T-helper 1 cell treated with Interleukin-12 subunit alpha and Interleukin-12 subunit beta and Interleukin-4 antibody, amounts not matched to agents 30 ng/mL and 1 ng/mL, for 36 hours (primary cell): ENCODE results near the gene SLC6A12. TPM values are rescaled to one million over a fixed set of nuclear protein-coding genes. Genes with fewer than 3 reads are reported as not detected.
"Not testable (repeated sequence)": the region's sequence is repeated elsewhere in the genome, so short reads cannot be mapped to it uniquely, and the experiment has no call there.

Source experiments
- intact Hi-C: fragments of 100-400 bp; cut with micrococcal nuclease; formaldehyde crosslinking; loops from one replicate; pipeline ENCODE4 v1.15.1; 2024
- total RNA-seq: library from RNA; stranded (reverse); gene quantifications from 2 replicates; pipeline ENCODE4 v1.2.3, GENCODE V29; 2022

SLC6A12 gene
- not detected in 2 replicates for total RNA-seq

GRCh38 chr12:214003-214741, at the start of gene SLC6A12:
Gene SLC6A12, minus strand, starts transcription at chr12:214157. Its CDS starts 4,171 bp downstream, at chr12:209986.
- intact Hi-C loops: no loop called here

- intact Hi-C loops: no loop called here
Measured at GRCh38 chr12:263574-263973, 49.6 kb upstream of the SLC6A12 start.

DNA sequence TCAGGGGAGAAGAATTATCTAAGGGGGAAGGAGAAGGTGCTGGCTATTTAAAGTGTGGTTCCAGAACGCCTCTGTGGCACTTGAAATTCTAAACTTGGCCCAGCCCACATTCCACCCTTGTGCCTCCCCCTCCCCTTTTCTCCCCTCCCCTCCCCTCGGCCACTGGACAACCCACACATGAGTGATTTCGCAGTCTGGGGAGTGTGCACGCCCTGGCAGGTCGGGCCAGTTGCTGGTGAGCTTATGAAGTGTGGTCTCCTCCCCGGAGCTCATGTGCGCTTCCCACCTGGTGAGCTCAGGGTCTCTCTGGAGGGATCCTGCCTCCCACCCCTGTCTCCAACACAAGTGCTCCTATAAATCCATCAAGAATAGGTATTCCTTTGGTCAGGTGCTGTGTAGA, 48.9 kb upstream of the SLC6A12 start, which contains the start of gene SLC6A13:
Gene SLC6A13, minus strand, starts transcription at position 20 of the 400 bp plus-strand sequence. CDS start 2,784 bp downstream, outside the sequence.
- intact Hi-C loops: no loop called here

- intact Hi-C loops: no loop called here
Measured at GRCh38 chr12:262113-262512, 48.2 kb upstream of the SLC6A12 start.

DNA sequence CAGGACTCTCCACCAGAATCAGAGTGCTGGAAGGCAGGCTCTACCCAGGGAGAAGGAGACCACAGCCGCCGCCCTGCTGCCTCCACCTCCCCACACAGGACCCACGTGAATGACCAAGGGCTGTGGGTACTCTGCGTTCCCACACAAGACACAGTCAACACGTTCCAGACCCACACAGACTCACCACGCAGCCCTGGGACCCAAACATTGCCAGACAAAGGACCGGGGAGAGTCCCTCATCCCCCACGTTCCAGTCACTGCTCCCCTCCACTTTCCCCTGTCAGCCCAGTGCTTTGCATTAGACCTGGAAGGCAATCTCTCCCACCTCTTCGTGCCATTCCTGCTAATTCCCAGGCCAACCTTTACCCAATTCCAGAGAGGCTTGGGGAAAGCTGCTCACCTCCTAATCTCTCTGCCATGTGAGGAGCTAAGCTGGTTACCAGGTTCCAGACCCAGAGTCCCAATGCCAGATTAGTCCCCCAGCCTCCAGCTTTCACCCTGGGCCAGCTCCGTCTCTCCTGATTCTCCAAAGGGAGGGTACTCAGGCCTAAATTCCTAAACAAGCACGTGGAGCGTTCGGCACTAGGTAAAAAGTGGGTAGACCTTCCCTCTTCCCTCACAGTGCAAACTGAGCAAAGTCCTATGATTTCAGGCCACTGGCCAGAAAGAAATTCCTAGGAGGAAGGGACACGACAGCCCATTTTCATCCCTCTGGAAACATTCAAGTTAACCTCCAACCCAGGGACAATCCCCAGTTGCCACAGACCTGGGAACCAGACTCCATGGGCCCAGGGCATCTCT, 43.8 kb upstream of the SLC6A12 start:
- intact Hi-C loops: no loop called here

GRCh38 chr12:256958-257357, 43.0 kb upstream of the SLC6A12 start:
- intact Hi-C loops: no loop called here

- intact Hi-C loops: no loop called here
Measured at GRCh38 chr12:256225-256624, 42.3 kb upstream of the SLC6A12 start.

- intact Hi-C loops: no loop called here
Measured at GRCh38 chr12:254912-255311, 41.0 kb upstream of the SLC6A12 start.

- intact Hi-C loops: no loop called here
Measured at GRCh38 chr12:254039-254438, 40.1 kb upstream of the SLC6A12 start.

GRCh38 chr12:253116-253831, 39.3 kb upstream of the SLC6A12 start:
- intact Hi-C loops: no loop called here

DNA sequence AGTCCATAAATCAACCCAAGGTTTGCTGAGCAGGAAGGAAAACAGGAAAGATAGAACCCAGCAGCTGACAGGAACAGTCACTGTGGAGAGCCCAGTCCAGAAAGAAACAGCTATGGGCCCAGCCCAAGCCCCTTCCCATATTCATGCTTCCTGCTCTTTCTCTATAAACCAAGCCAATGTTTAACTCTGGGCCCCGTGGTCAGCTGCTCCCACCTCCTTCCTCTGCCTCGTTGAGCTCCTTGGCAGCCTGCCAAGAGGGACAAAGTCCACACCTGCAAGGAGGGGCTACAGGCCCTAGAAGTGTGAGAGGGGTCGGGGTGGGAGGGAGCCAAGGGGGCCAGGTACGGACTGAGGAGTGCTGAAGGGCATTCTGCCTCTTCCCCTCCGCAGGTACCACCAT, 38.7 kb upstream of the SLC6A12 start:
- intact Hi-C loops: no loop called here

DNA sequence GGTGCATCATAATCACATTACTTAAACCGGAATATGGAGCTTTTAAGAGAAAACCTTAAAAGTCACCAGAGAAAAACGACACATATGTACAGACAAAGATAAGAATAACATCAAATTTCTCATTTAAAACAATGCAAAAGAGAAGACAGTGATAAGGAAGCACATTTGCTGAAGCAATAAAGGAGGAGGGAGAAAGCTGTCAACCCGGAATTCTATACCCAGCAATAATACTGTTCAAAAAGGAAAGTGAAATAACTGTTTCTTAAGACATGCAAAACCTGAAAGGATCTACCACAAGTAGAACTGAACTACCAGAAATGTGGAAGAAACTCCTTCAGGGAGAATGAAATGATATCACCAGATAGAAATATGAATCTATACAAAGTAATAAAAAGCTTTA, 33.3 kb upstream of the SLC6A12 start:
- intact Hi-C loops: no loop called here

DNA sequence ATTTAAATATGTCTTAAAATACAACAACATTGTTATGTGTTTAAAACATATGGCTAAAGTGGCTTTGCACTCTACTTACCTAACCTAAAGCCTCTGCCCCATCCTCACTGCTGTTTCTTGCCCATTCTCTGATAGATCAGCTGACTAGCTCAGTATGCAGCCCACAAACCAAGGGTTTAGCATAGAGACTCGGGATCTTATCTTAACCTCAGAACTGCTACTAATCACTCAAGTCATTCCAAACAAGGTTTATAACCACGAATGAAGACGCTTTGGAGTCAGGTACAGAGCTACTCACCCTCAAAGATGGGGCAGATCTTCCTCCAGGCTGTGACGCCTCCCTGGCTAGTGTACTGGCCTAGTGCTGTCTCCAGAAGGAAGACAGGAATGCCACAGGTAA, 29.4 kb upstream of the SLC6A12 start:
- intact Hi-C loops: no loop called here

DNA sequence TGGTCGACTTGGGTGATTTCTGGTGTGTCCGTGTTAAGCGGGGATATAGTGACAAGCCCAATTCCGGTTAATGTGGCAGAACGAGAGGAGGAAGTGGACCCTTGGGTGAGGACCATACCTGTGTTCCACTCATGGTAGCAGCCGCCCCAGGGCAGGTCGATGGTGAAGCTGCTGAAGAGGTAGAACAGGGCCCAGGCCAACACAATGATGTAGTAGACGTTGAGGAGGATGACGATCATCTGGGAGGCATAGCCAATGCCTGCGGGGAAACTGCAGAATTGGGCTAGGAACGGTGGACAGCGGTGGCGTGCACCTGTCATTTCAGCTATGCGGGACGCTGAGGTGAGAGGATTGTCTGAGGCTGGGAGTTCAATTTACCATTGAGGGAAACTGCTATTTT, 28.5 kb upstream of the SLC6A12 start:
- intact Hi-C loops: no loop called here

DNA sequence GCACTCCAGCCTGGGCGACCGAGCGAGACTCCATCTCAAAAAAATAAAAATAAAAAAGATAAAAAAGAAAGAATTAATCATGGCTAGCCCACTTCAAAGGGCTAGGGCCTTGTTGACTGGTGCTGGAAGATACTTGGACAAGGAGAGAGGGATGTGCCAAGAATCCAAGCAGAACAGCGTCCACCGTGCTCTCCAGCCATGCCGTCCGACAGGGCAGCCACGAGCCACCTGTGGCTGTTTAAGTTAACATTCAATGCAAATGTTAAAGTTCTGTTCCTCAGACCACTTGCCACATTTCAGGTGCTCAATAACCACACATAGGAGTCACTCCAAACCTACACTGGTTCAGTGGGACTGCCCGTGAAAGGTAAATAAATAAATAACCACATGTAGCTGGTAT, 27.3 kb upstream of the SLC6A12 start:
- intact Hi-C loops: no loop called here

DNA sequence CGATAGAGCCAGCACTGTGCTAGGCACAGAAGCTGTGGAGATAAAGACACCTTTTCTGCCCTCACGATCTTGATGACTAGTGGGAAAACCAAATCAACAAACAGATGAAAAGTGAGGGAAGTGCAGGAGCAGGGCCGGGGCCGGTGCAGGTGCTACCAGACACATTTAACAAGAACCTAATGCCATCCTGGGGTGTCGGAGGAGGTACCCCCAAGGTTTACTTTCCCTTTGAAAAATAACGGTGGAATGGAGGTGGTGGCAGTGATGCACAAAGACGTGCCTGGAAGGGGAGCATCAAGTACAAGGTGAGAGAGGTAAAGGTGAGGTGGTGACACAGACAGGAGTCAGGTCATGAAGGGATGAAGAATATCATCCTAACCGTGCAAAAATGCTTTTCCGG, 26.6 kb upstream of the SLC6A12 start:
- intact Hi-C loops: no loop called here

- intact Hi-C loops: no loop called here
Measured at GRCh38 chr12:238736-239398, 24.9 kb upstream of the SLC6A12 start.

GRCh38 chr12:238116-238515, 24.2 kb upstream of the SLC6A12 start:
- intact Hi-C loops: no loop called here

- intact Hi-C loops: no loop called here
Measured at GRCh38 chr12:237026-237815, 23.3 kb upstream of the SLC6A12 start.

DNA sequence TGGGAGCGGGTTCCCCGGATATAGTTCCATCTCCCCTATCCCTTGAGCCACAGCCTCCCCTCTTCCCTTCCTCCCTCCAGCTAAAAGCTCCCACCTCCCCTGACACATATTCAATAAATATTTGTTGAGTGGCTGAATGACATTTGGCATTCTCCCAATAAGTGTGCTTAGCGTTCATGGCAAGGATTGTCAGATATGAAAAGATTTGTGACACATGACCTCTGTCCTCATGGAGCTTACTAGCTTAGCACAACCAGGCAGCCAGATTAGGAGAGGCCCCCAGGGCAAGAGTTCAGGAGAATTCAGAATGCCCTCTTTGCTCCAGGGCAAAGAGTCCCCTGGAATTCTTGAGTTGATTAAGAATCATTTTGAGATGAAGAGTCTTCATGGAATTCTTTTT, 22.5 kb upstream of the SLC6A12 start:
- intact Hi-C loops: no loop called here

GRCh38 chr12:235967-236366, 22.0 kb upstream of the SLC6A12 start:
- intact Hi-C loops: not testable (repeated sequence)
